Measurements from ENCODE around the gene ITGA4.

DNA sequence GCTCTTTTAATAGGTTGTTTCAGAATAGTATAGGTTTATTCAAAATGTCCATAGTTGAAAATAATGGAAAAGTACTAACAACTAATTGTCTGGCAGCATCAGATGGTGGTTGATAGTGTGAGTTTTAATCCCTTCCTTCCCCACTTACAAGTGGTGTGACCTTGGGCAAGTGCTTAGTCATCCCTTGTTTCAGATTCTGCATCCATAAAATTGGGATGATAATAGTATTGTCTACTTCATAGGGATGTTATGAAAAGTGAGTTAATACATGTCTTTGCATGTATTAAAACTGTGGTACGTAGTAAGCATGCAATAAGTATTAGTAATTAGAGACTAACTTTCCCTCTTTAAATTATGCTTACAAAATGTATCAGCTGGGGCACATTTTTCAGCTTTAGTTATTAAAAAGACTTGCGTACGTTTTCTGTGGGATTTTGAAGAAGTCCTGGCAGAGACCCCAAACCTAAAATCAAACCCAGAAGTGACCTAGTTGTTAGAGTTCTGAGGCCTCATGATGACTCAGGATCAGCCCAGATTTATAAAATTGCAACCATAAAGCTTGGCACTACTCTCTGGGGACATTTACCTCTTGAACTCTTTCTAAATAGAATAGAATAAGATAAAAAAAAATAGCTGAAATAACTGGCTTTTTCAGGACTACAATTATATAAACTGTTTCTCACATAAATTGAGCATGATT, 8.6 kb downstream of the ITGA4 start:
- TF ChIP-seq, protein P1, sequence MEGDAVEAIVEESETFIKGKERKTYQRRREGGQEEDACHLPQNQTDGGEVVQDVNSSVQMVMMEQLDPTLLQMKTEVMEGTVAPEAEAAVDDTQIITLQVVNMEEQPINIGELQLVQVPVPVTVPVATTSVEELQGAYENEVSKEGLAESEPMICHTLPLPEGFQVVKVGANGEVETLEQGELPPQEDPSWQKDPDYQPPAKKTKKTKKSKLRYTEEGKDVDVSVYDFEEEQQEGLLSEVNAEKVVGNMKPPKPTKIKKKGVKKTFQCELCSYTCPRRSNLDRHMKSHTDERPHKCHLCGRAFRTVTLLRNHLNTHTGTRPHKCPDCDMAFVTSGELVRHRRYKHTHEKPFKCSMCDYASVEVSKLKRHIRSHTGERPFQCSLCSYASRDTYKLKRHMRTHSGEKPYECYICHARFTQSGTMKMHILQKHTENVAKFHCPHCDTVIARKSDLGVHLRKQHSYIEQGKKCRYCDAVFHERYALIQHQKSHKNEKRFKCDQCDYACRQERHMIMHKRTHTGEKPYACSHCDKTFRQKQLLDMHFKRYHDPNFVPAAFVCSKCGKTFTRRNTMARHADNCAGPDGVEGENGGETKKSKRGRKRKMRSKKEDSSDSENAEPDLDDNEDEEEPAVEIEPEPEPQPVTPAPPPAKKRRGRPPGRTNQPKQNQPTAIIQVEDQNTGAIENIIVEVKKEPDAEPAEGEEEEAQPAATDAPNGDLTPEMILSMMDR (IDR thresholded peaks at IDR 0.05; ENCODE audit: insufficient read depth, low read depth, low read length) = no peak
- TF ChIP-seq EZH2 (IDR thresholded peaks at IDR 0.05; ENCODE audit: insufficient read depth, low read length) = no peak
